GM21381 (cell line): ENCODE measurements around the gene PRR20A.
"Not testable (repeated sequence)": the region's sequence is repeated elsewhere in the genome, so short reads cannot be mapped to it uniquely, and the experiment has no call there.

Experiments
- ATAC-seq: cut with Tn5 transposase; IDR thresholded peaks from one replicate; pipeline ENCODE4 v1.9.1; 2021; ENCODE audit warnings: mild to moderate bottlenecking, moderate library complexity; ENCODE audit not compliant: unreplicated experiment

The PRR20A gene

DNA sequence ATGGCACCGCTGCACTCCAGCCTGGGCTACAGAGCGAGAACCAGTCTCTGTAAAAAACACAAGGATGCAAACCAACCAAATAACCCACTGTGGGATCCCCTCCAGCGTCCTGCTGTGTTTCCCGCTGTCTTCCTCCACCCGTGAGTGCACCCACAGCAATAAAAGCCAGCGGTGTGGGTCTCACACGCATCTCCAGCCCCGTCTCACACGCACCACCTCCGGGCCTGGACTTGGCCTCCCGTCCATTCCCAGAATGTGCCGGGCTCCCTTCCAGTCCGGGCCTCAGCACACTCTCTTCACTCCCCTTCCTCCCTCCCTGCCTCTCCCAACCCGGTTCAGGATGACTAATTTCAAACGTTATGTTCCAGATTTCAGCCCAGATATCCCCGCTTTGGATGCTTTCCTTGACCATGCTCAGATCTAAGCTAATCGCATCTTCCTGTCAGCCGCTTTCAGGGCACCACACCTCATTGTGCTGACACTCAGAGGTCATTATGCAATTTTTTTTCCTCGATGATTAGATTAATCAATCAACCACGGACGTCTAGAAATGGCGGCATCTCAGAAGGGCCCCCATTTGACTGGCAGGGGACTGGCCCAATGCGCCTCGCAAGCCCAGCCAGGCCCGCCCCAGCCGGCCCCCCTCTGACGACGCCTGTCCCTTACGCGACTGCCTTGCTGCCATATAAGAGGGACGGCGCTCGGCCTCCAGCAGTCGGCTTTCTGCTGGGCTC is at the start of gene PRR20A:
TSS of gene PRR20A (plus strand) at position 684 of the 734 bp plus-strand sequence. CDS start 387 bp downstream, outside the sequence.
- not testable (repeated sequence) for ATAC-seq

DNA sequence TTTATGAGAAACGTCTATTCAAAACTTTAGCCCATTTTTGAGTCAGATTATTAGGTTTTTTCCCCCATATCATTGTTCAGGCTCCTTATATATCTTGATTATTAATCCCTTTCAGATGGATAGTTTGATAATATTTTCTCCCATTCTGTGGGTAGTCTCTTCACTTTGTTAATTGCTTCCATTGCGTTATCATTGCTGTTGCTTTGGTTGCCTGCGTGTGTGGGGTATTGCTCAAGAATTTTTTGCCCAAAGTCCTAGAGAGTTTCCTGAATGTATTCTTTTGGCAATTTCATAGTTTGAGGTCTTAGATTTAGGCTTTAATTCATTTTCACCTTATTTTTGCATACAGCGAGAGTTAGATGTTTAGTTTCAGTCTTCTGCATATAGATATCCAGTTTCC is 25.8 kb upstream of the PRR20A start:
- ATAC-seq, result no peak

DNA sequence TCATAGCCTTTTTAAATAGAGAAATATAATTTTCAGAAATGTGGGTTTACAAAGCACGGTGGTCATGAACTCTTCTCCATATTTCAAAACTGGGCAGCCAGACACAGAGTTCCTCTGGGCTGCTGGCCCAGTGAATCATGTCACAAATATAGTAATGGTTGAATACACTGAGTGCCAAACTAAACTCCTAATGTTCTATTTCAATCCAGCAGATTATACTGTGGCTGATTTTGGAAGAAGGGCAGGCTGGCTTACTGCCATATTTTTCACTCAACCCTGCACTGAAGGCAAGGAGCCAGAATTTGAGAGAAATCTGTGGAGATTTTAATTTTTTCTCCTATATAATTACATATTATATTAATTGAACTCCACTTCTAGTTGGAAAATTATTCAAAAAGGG is 17.0 kb upstream of the PRR20A start:
- no peak for ATAC-seq

DNA sequence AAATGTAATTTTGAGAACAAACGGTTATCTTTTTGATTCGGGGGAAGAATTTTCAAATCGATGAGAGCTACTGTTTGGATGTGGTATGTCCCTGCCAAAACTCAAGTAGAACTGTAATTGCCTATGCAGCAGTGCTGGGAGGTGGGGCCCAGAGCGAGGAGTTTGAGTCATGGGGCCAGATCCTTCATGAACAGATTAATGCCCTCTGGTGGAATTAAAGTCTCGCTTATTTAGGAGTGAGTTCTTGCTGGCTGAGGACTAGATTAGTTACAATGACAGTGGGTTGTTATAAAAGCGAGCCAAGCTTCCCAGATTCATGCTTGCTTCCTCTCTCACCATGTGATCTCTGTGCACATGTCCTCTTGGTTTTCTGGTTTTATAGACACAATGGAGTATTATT is 11.8 kb upstream of the PRR20A start:
- ATAC-seq, result no peak

DNA sequence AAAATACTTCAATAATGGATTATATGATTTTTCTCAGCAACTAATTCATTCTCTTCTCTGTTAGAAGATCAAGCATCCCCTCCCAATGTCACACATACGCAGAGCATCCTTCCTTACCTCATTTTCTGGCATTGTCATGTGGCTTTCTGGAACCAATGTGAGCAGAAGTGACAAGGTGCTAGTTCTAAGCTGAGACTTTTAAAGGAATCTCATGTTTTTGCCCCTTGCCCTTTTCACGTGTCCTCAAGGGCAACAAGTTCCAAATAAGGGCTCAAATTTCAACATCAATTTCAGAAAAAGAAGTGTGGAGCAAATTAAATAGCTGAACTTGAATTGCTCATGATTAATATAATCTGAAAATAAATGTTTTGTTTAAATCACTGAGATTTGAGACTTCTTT is 4.6 kb upstream of the PRR20A start:
- no peak for ATAC-seq

DNA sequence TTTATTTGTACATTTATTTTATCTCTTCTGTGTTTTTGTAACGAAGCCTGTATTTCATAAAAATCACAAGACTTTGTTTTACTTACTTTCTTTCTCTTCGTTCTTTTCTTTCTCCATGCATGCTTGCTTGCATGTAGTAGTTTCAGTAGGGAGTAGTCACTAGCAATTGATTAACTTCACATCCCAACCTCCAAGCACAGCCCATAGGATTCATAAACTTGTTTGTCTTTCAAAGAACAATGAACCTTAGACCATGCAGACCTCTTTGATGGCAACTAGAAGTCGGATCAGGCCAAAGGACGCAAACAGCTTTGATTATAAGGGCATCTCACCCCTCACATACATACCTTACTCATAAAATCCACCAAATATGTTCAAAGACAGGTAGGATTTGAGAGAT is 3.1 kb upstream of the PRR20A start:
- ATAC-seq, result no peak

DNA sequence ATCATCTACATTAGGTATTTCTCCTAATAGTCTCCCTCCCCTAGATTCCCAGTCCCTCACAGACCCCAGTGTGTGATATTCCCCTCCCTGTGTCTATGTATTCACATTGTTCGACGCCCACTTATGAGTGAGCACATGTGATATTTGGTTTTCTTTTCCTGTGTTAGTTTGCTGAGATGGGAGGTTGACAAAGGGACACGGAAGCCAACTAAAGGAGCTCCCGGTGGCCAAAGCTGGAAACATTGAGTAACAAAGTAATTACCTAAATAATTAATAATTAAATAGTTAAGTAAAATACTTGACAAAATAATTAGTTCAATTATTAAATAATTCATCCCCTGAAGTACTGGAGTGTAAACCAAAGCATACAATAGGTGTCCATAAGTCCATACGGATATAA is 1.7 kb upstream of the PRR20A start:
- ATAC-seq, result no peak

DNA sequence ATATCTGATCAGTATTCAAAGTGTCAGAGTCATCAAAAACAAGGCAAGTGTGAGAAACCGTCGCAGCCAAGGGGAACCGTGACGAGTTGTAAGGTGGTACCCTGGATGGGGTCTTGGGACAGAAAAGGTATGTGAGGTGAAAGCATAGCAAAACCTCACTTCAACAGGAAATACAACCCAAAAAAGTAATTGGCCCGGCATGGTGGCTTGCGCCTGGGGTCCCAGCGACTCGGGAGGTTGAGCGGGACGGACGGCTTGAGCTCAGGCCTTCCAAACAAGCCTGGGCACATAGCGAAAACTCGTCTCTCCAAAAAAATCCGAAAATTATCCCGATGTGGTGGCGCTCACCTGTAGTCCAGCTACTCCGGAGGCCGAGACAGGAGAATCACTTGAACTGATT is 937 bp upstream of the PRR20A start:
- not testable (repeated sequence) for ATAC-seq

DNA sequence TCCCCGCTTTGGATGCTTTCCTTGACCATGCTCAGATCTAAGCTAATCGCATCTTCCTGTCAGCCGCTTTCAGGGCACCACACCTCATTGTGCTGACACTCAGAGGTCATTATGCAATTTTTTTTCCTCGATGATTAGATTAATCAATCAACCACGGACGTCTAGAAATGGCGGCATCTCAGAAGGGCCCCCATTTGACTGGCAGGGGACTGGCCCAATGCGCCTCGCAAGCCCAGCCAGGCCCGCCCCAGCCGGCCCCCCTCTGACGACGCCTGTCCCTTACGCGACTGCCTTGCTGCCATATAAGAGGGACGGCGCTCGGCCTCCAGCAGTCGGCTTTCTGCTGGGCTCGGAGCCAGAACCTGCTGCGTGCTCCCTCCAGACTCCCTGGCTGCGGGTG is 6.5 kb downstream of the PRR20A start, which contains the start of gene PRR20B:
TSS of gene PRR20B (plus strand) at position 301 of the 400 bp plus-strand sequence. CDS start 387 bp downstream, outside the sequence.
- ATAC-seq, result not testable (repeated sequence)

DNA sequence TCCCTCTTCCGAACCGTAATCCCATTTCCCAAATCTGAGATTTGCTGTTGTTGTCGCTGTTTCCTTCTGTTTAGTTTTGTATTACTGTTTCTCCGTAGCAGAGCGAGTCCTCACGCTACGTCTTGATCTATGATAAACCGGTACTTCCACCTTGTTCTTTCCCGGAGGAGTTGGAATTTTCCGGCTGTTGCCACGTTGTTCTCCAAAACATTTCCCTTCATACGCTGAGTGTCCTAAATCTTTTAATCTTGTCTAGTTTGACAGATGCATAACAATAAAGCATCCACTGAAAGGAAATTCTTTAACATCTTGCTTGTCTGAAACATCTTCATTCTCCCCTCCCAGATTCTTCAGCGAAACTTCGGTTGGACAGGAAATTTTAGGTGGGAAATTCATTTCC is 7.4 kb downstream of the PRR20A start:
- not testable (repeated sequence) for ATAC-seq

DNA sequence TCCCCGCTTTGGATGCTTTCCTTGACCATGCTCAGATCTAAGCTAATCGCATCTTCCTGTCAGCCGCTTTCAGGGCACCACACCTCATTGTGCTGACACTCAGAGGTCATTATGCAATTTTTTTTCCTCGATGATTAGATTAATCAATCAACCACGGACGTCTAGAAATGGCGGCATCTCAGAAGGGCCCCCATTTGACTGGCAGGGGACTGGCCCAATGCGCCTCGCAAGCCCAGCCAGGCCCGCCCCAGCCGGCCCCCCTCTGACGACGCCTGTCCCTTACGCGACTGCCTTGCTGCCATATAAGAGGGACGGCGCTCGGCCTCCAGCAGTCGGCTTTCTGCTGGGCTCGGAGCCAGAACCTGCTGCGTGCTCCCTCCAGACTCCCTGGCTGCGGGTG is 13.0 kb downstream of the PRR20A start, which contains the start of gene PRR20C:
TSS of gene PRR20C (plus strand) at position 301 of the 400 bp plus-strand sequence. CDS start 387 bp downstream, outside the sequence.
- ATAC-seq, result not testable (repeated sequence)

DNA sequence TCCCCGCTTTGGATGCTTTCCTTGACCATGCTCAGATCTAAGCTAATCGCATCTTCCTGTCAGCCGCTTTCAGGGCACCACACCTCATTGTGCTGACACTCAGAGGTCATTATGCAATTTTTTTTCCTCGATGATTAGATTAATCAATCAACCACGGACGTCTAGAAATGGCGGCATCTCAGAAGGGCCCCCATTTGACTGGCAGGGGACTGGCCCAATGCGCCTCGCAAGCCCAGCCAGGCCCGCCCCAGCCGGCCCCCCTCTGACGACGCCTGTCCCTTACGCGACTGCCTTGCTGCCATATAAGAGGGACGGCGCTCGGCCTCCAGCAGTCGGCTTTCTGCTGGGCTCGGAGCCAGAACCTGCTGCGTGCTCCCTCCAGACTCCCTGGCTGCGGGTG is 19.6 kb downstream of the PRR20A start, which contains the start of gene PRR20D:
TSS of gene PRR20D (plus strand) at position 301 of the 400 bp plus-strand sequence. CDS start 387 bp downstream, outside the sequence.
- ATAC-seq, result not testable (repeated sequence)

DNA sequence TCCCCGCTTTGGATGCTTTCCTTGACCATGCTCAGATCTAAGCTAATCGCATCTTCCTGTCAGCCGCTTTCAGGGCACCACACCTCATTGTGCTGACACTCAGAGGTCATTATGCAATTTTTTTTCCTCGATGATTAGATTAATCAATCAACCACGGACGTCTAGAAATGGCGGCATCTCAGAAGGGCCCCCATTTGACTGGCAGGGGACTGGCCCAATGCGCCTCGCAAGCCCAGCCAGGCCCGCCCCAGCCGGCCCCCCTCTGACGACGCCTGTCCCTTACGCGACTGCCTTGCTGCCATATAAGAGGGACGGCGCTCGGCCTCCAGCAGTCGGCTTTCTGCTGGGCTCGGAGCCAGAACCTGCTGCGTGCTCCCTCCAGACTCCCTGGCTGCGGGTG is 26.2 kb downstream of the PRR20A start, which contains the start of gene PRR20E:
TSS of gene PRR20E (plus strand) at position 301 of the 400 bp plus-strand sequence. CDS start 387 bp downstream, outside the sequence.
- not testable (repeated sequence) for ATAC-seq

DNA sequence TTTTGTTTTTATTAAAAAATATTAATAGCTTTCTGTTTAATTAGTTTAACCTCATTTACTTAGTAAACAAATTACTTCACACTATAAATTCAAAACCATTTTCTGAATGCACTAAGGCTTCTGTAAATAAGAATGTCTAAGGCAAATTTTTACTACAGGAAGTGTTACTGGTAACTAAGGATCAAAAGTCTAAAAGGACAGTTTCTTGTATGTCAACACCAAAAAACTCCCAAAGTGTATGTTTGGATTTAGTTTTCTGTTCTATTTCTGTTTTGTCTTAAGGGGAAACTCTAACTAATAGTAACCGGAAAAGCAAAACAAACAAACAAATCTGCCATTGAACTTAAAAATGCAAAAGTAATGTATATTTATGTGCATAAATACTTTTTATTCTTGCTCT is 50.9 kb downstream of the PRR20A start:
- ATAC-seq, result no peak
